T-cell (primary cell): ENCODE data around the gene CHAF1B. TPM values are rescaled to one million over a fixed set of nuclear protein-coding genes. Genes with fewer than 3 reads are reported as not detected.
"Not testable (repeated sequence)": the region's sequence is repeated elsewhere in the genome, so short reads cannot be mapped to it uniquely, and the experiment has no call there.

Experiments
- ATAC-seq, 4 experiments: fragments of 200-7000 bp in 3 of 4; fragments of 150-1000 bp in 1 of 4; cut with Tn5 transposase; replicated peaks in 1 of 4; 1 replicate in 3 of 4; 2 replicates in 1 of 4; pipeline ENCODE4 v1.10.0; 2021; ENCODE audit warnings: moderate library complexity in 3 of 4, mild to moderate bottlenecking in 2 of 4, moderate number of reproducible peaks in 1 of 4
- CTCF ChIA-PET, 2 donors: fragments of 300-600 bp; sonication (Branson Sonifier 250); formaldehyde crosslinking; loops; one replicate each; lab custom pipeline; 2022; ENCODE audit warnings: antibody characterized with exemption in 2 of 2; lab: Charles Lee
- POLR2A ChIA-PET, 2 donors: fragments of 300-600 bp; sonication (Branson Sonifier 250); formaldehyde crosslinking; loops; one replicate each; lab custom pipeline; 2022; ENCODE audit warnings: antibody characterized with exemption in 2 of 2; lab: Charles Lee
- DNase-seq, 35 experiments: peaks; one replicate each; pipeline versions ENCODE4 v3.0.0 to v3.0.0-alpha.2; 2013 to 2023
- H3K27ac ChIP-seq: one replicate; pipeline ENCODE4 v1.5.1; 2013; ENCODE audit warnings: low read length
- H3K27me3 ChIP-seq, 2 experiments: replicated peaks in 1 of 2; 1 replicate in 1 of 2; 2 replicates in 1 of 2; pipeline versions ENCODE4 v1.6.1 to v1.7.0; 2013; ENCODE audit warnings: low read length in 1 of 2, mixed read lengths in 1 of 2; ENCODE audit not compliant: control insufficient read depth in 2 of 2, insufficient read depth in 2 of 2; ENCODE audit errors: extremely low read depth in 1 of 2
- H3K36me3 ChIP-seq, 2 donors: 1 replicate in 1 of 2; 2 replicates in 1 of 2; pipeline versions ENCODE4 v1.6.1 to v1.7.0; 2013; ENCODE audit warnings: low read length in 1 of 2; ENCODE audit not compliant: control insufficient read depth in 2 of 2, insufficient read depth in 1 of 2; ENCODE audit errors: extremely low read depth in 1 of 2
- H3K4me1 ChIP-seq, 2 experiments: 1 replicate in 1 of 2; 2 replicates in 1 of 2; pipeline versions ENCODE4 v1.6.1 to v1.7.0; 2013; ENCODE audit warnings: low read length in 2 of 2, mixed read lengths in 1 of 2; ENCODE audit not compliant: insufficient read depth in 2 of 2, control insufficient read depth in 1 of 2; ENCODE audit errors: extremely low read depth in 1 of 2
- H3K4me3 ChIP-seq, 2 donors: 1 replicate in 1 of 2; 2 replicates in 1 of 2; pipeline versions ENCODE4 v1.5.1 to v1.7.0; 2013; ENCODE audit warnings: mild to moderate bottlenecking in 2 of 2, low read length in 1 of 2, moderate library complexity in 1 of 2; ENCODE audit not compliant: control insufficient read depth in 1 of 2; ENCODE audit errors: extremely low read depth in 1 of 2
- H3K9me3 ChIP-seq: 2 replicates; pipeline ENCODE4 v1.7.0; 2013
- H3K27ac Mint-ChIP-seq, 2 donors: one replicate each; pipeline ENCODE4 v1.8.0; 2020 to 2021; ENCODE audit warnings: mild to moderate bottlenecking in 2 of 2, mixed read lengths in 2 of 2
- H3K27me3 Mint-ChIP-seq, 2 donors: one replicate each; pipeline ENCODE4 v1.8.0; 2021 to 2022; ENCODE audit warnings: mixed read lengths in 2 of 2
- H3K36me3 Mint-ChIP-seq: one replicate; pipeline ENCODE4 v1.8.0; 2021; ENCODE audit warnings: mixed read lengths
- H3K4me1 Mint-ChIP-seq, 3 donors: one replicate each; pipeline ENCODE4 v1.8.0; 2020 to 2022; ENCODE audit warnings: mixed read lengths in 3 of 3, mild to moderate bottlenecking in 1 of 3
- H3K4me3 Mint-ChIP-seq, 3 donors: one replicate each; pipeline ENCODE4 v1.8.0; 2020 to 2022; ENCODE audit warnings: mild to moderate bottlenecking in 3 of 3, mixed read lengths in 3 of 3, moderate library complexity in 3 of 3
- H3K9me3 Mint-ChIP-seq, 3 donors: one replicate each; pipeline ENCODE4 v1.8.0; 2020 to 2022; ENCODE audit warnings: mixed read lengths in 3 of 3
- WGBS: methylation state at CpG from one replicate; pipeline ENCODE4 v1.1.5; 2013; ENCODE audit warnings: missing lambda C conversion rate; ENCODE audit not compliant: insufficient coverage; 5-methylcytosine and 5-hydroxymethylcytosine counted together
- total RNA-seq, 35 experiments: library from RNA in 6 of 35; stranded (reverse) in 6 of 35; fragments of 120-200 nt in 1 of 35; gene quantifications; one replicate each; pipeline versions ENCODE4 v1.2.1 to v1.2.4 and lab custom pipeline; 2013 to 2026

Gene CHAF1B
- total RNA-seq (1 to 10 TPM; 2.1 to 5.1 (median 3.5) TPM), total RNA-seq (lab: John Stamatoyannopoulos, UW) (2.0 to 49.3 (median 4.8) reads per million in 29 experiments)
- total RNA-seq (2013) = 1.8 TPM

DNA sequence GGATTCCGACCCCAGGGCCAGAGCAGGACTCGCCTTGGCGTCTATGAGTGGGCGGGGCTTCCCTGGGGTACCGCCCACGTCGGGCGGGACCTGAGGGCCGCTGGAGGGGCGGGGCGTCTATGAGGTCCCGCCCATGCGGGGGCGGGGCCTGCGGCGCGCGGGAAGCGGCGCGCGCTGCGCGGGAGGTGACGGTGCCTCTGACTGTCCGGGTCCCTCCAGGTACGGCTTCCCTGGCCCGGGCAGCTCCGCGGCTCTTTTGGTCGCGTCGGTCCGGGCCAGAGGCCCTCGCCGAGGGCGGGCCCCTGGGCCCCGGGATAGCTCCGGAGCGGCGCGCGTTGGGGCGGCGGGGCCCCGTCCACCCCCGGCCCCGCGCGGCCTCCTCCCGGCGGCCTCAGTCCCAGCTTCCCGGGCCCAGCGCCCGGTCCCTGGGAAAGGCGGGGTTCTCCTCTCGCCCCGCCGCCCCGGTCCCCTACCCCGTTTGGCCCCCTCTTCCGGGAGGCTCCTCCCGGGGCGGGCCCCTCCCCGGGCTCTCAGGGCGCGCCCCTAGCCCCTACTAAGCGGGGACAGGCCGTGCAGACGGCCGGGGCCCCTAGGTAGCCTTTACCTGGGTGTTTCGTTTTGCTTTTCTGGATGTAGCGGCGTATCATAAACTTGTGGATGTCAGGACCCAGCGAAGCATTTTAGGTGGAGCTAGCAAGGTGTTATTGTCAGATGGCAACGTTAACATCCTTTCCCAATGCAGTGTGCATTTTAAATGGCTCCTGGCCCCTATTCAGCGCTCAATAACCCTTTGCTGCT lies at the start of gene CHAF1B:
Gene CHAF1B (plus strand): TSS at position 160 of the 798 bp plus-strand sequence. CDS start 745 bp downstream, outside the sequence.
- Histone ChIP-seq H3K27ac (no peak within 1 kb of the TSS), H3K9me3 (no peaks in the 10 kb centered on the region), H3K36me3 (no peaks in the 10 kb centered on the region), H3K27me3 (no peaks in the 10 kb centered on the region), H3K4me3 (peak within 1 kb of the TSS; percentile 60 to 72), H3K4me1 (peaks cover 0 to 13% of the 10 kb centered on the region in 2 experiments)
- peaks cover 3% of the 10 kb centered on the region for H3K36me3 Mint-ChIP-seq
- ATAC-seq (peak; percentile 96 to 98 (median 97)), DNase-seq (peak; percentile 53 to 88 (median 71))
- 2% methylated on average over 76 of the region's 77 CpGs for WGBS
- H3K27ac Mint-ChIP-seq = peak within 1 kb of the TSS in 1 of 2 donors; percentile 61
- POLR2A ChIA-PET = no interaction called here
- H3K4me1 Mint-ChIP-seq = peaks cover 0 to 10% (median 9%) of the 10 kb centered on the region in 3 donors
- CTCF ChIA-PET = no interaction called here
- H3K27me3 Mint-ChIP-seq = no peaks in the 10 kb centered on the region
- H3K9me3 Mint-ChIP-seq = no peaks in the 10 kb centered on the region
- H3K4me3 Mint-ChIP-seq = peak within 1 kb of the TSS; percentile 77 to 85 (median 79)

DNA sequence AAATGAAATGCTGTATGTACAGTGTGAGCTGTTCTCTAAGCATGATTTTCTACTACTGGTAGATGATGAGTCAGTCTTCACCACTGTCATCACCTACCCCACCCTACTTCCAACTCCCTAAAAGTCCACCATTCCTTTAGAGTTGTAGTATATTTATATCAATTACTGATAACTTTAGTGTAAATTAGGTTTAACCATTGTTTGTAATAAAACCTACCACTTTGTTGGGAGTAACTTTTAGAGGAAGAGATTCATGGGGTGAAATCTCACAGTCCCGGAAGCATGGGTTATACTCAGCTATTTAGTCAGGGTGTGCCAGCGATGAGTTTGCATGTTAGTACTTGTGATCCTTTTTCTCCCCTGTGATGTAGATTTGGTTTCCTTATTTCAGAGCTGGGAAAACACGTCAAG lies 48.1 kb upstream of the CHAF1B start:
- H3K9me3 ChIP-seq = no peaks in the 10 kb centered on the region
- ATAC-seq (no peak), DNase-seq (no peak)
- peaks cover 0 to 11% of the 10 kb centered on the region in 2 experiments for H3K4me1 ChIP-seq
- H3K4me1 Mint-ChIP-seq = peaks cover 11 to 35% (median 24%) of the 10 kb centered on the region in 3 donors
- H3K9me3 Mint-ChIP-seq = no peaks in the 10 kb centered on the region
- peaks cover 44% of the 10 kb centered on the region for H3K36me3 Mint-ChIP-seq
- H3K4me3 Mint-ChIP-seq = no peak overlapping the region
- WGBS = 100% methylated on average over 1 of the region's 3 CpGs
- peaks cover 3 to 69% of the 10 kb centered on the region in 2 donors for H3K36me3 ChIP-seq
- H3K27ac Mint-ChIP-seq = no peak overlapping the region
- H3K27ac ChIP-seq = no peak overlapping the region
- H3K4me3 ChIP-seq = no peak overlapping the region
- no peaks in the 10 kb centered on the region for H3K27me3 ChIP-seq
- no peaks in the 10 kb centered on the region for H3K27me3 Mint-ChIP-seq
- CTCF ChIA-PET = no interaction called here
- POLR2A ChIA-PET = interaction anchor here in 1 of 2 donors (1.0 kb wide), 1 partner anchor 14 kb away, joined by 3 read pairs; no protein-coding TSS in a partner anchor

DNA sequence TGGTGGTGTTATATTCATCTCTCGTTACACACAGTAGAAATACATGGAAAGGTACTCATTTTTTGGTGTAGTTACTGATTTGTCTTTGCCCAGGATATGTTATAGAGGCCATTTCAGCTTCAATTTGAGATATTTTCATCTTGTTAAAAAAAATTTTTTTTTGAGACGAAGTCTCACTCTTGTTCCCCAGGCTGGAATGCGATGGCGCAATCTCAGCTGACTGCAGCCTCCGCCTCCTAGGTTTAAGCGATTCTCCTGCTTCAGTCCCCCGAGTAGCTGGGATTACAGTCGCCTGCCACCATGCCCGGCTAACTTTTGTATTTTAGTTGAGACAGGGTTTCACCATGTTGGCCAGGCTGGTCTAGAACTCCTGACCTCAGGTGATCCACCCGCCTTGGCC lies 46.2 kb upstream of the CHAF1B start:
- no peaks in the 10 kb centered on the region for H3K9me3 Mint-ChIP-seq
- no peak overlapping the region for H3K27ac ChIP-seq
- WGBS = 100% methylated on average over 8 of the region's 10 CpGs
- CTCF ChIA-PET = interaction anchor here in 1 of 2 donors (0.6 to 0.8 kb wide), 2 partner anchors 8 to 189 kb away, joined by 3 read pairs; no protein-coding TSS in a partner anchor
- H3K9me3 ChIP-seq = no peaks in the 10 kb centered on the region
- H3K36me3 Mint-ChIP-seq = peaks cover 44% of the 10 kb centered on the region
- H3K27me3 ChIP-seq = no peaks in the 10 kb centered on the region
- POLR2A ChIA-PET = no interaction called here
- H3K4me1 ChIP-seq = peaks cover 0 to 1% of the 10 kb centered on the region in 2 experiments
- H3K27me3 Mint-ChIP-seq = no peaks in the 10 kb centered on the region
- no peak overlapping the region for H3K27ac Mint-ChIP-seq
- H3K4me1 Mint-ChIP-seq = peaks cover 5 to 22% (median 11%) of the 10 kb centered on the region in 3 donors
- H3K4me3 ChIP-seq = no peak overlapping the region
- no peak overlapping the region for H3K4me3 Mint-ChIP-seq
- ATAC-seq = no peak
- H3K36me3 ChIP-seq = peaks cover 3 to 79% of the 10 kb centered on the region in 2 donors
- no peak for DNase-seq

DNA sequence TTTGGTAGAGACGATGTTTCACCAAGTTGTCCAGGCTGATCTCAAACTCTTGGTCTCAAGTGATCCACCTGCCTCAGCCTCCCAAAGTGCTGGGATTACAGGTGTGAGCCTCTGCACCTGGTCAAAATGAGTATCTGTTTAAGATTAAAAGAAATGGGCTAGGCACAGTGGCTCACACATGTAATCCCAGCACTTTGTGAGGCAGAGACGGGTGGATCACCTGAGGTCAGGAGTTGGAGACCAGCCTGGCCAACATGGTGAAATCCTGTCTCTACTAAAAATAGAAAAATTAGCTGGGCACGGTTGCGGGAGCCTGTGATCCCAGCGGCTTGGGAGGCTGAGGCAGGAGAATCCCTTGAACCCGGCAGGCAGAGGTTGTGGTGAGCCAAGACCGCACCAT lies 42.6 kb upstream of the CHAF1B start:
- H3K36me3 Mint-ChIP-seq = peaks cover 38% of the 10 kb centered on the region
- POLR2A ChIA-PET, H3K4me3 Mint-ChIP-seq, H3K4me1 Mint-ChIP-seq, H3K27me3 Mint-ChIP-seq, H3K9me3 Mint-ChIP-seq, H3K9me3 ChIP-seq, CTCF ChIA-PET, H3K27ac ChIP-seq, DNase-seq, H3K4me1 ChIP-seq, ATAC-seq, H3K27me3 ChIP-seq, H3K4me3 ChIP-seq, H3K27ac Mint-ChIP-seq: not testable (repeated sequence)
- H3K36me3 ChIP-seq = peaks cover 3 to 91% of the 10 kb centered on the region in 2 donors
- WGBS = 98% methylated on average over 5 of the region's 7 CpGs

DNA sequence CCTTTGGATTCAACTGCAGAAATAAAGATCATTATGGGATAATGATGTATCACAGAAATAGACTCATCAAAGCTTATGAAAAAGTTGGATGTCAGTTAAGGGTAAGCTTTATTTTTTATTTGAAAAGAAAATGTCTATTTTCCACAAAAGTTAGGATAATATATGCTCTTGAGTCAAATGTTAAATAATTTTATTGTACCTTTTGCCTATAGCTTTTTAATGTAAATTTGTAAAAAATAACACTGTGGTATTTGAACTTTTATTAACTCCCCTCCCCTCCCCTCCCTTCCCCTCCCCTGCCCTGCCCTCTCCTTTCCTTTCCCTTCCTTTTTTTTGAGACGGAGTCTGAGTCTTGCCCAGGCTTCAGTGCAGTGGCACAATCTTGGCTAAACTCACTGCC lies 40.3 kb upstream of the CHAF1B start:
- CTCF ChIA-PET = interaction anchor here in 1 of 2 donors (0.6 kb wide), 1 partner anchor 156 kb away, joined by 3 read pairs; no protein-coding TSS in a partner anchor
- no peak for ATAC-seq
- Histone ChIP-seq H3K27ac (no peak overlapping the region), H3K4me3 (no peak overlapping the region), H3K9me3 (no peaks in the 10 kb centered on the region), H3K36me3 (peaks cover 0 to 89% of the 10 kb centered on the region in 2 donors), H3K4me1 (no peaks in the 10 kb centered on the region), H3K27me3 (no peaks in the 10 kb centered on the region)
- Mint-ChIP-seq H3K36me3 (peaks cover 37% of the 10 kb centered on the region), H3K4me1 (peaks cover 0 to 5% (median 4%) of the 10 kb centered on the region in 3 donors), H3K9me3 (no peaks in the 10 kb centered on the region), H3K27me3 (no peaks in the 10 kb centered on the region), H3K4me3 (no peak overlapping the region), H3K27ac (no peak overlapping the region)
- no CpG with 5 or more reads among the region's 1 CpG for WGBS
- DNase-seq = no peak
- POLR2A ChIA-PET = interaction anchor here in 1 of 2 donors (0.6 kb wide), 1 partner anchor 25 kb away, joined by 3 read pairs; the partner anchor contains the start of gene MORC3

DNA sequence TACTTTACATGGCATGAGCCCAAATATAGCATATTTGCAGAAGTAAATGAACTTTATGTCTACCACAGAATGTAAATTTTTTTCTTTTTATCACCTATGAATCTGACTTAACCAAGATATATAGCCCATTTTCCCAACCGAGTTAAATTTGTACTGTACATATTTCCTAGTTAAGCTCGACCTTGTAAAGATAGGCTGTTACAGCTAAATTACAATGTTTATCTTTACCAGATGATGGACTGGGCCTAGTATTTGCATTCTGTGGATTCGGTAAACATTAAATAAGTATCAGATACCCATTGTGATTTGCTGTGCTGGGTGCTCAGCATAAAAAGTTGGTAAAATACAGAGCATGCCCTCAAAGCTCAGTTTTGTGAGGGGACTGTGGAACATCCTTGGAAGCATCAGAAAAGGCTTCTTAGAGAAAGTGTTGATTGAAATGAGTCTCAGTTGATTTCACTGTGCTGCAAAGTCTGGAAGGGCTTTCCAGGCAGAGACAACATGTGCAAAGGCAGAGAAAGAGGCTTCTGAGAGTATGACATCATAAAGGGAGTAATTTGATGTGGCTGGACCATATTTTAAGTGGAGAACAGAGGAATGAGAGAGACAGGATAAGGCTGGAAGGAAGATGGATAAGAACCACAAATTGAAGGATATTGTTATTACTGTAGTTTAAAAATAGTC lies 37.8 kb upstream of the CHAF1B start:
- DNase-seq (no peak), ATAC-seq (no peak)
- POLR2A ChIA-PET = no interaction called here
- no peaks in the 10 kb centered on the region for H3K9me3 ChIP-seq
- Mint-ChIP-seq H3K9me3 (no peaks in the 10 kb centered on the region), H3K36me3 (peaks cover 42% of the 10 kb centered on the region), H3K27me3 (no peaks in the 10 kb centered on the region), H3K4me3 (no peak overlapping the region), H3K27ac (peak overlapping the region; percentile 5 to 9), H3K4me1 (peaks cover 6 to 11% (median 11%) of the 10 kb centered on the region in 3 donors)
- no CpG with 5 or more reads among the region's 3 CpGs for WGBS
- peaks cover 0 to 84% of the 10 kb centered on the region in 2 donors for H3K36me3 ChIP-seq
- H3K27ac ChIP-seq = no peak overlapping the region
- no peak overlapping the region for H3K4me3 ChIP-seq
- H3K4me1 ChIP-seq = no peaks in the 10 kb centered on the region
- no peaks in the 10 kb centered on the region for H3K27me3 ChIP-seq
- CTCF ChIA-PET = interaction anchor here in 1 of 2 donors (0.5 to 0.8 kb wide), 2 partner anchors 9 to 174 kb away, joined by 3 read pairs; no protein-coding TSS in a partner anchor
